ENCODE data around the gene KSR2.
"Not testable (repeated sequence)": the region's sequence is repeated elsewhere in the genome, so short reads cannot be mapped to it uniquely, and the experiment has no call there.

The KSR2 gene

GRCh38 chr12:117876436-117876816 is 92.4 kb downstream of the KSR2 start:
- WGBS (ENCODE audit: insufficient coverage, insufficient read length), result 100% methylated on average over 1 of the region's 3 CpGs
- H3K4me3 ChIP-seq (ENCODE audit: low read length), result no peak overlapping the region
- H3K27ac ChIP-seq (ENCODE audit: low read length), result no peak overlapping the region

GRCh38 chr12:117875744-117876435 is 92.9 kb downstream of the KSR2 start:
- H3K4me3 ChIP-seq (ENCODE audit: low read length), result no peak overlapping the region
- no peaks in the 10 kb centered on the region for H3K27me3 ChIP-seq (ENCODE audit: control insufficient read depth, insufficient read depth, low read length)
- no peaks in the 10 kb centered on the region for H3K4me1 ChIP-seq (ENCODE audit: control insufficient read depth, insufficient read depth, low read length)
- WGBS (ENCODE audit: insufficient coverage, insufficient read length), result no CpG with 5 or more reads among the region's 29 CpGs
- H3K36me3 ChIP-seq (ENCODE audit: control insufficient read depth, insufficient read depth, low read length), result no peaks in the 10 kb centered on the region
- DNase-seq (ENCODE audit: low read depth, low spot score), result peak; percentile 58
- no peak overlapping the region for H3K27ac ChIP-seq (ENCODE audit: low read length)
- no peaks in the 10 kb centered on the region for H3K9me3 ChIP-seq (ENCODE audit: control insufficient read depth, insufficient read depth, low read length)

More at GRCh38 chr12:117876436-117876816, 92.4 kb downstream of the KSR2 start:
- no peak for DNase-seq (ENCODE audit: low read depth, low spot score)
- Histone ChIP-seq H3K4me1 (ENCODE audit: control insufficient read depth, insufficient read depth, low read length) (no peaks in the 10 kb centered on the region), H3K36me3 (ENCODE audit: control insufficient read depth, insufficient read depth, low read length) (no peaks in the 10 kb centered on the region), H3K9me3 (ENCODE audit: control insufficient read depth, insufficient read depth, low read length) (no peaks in the 10 kb centered on the region), H3K27me3 (ENCODE audit: control insufficient read depth, insufficient read depth, low read length) (no peaks in the 10 kb centered on the region)

- no peaks in the 10 kb centered on the region for H3K4me1 ChIP-seq (ENCODE audit: control insufficient read depth, insufficient read depth, low read length)
- H3K4me3 ChIP-seq (ENCODE audit: low read length), result no peak overlapping the region
- H3K27me3 ChIP-seq (ENCODE audit: control insufficient read depth, insufficient read depth, low read length), result no peaks in the 10 kb centered on the region
- DNase-seq (ENCODE audit: low read depth, low spot score), result peak; percentile 43
- H3K36me3 ChIP-seq (ENCODE audit: control insufficient read depth, insufficient read depth, low read length), result no peaks in the 10 kb centered on the region
- H3K27ac ChIP-seq (ENCODE audit: low read length), result no peak overlapping the region
- no peaks in the 10 kb centered on the region for H3K9me3 ChIP-seq (ENCODE audit: control insufficient read depth, insufficient read depth, low read length)
- no CpG with 5 or more reads among the region's 19 CpGs for WGBS (ENCODE audit: insufficient coverage, insufficient read length)
Measured at GRCh38 chr12:117874842-117875434, 93.9 kb downstream of the KSR2 start.

- H3K9me3 ChIP-seq (ENCODE audit: control insufficient read depth, insufficient read depth, low read length); H3K36me3 ChIP-seq (ENCODE audit: control insufficient read depth, insufficient read depth, low read length); H3K4me1 ChIP-seq (ENCODE audit: control insufficient read depth, insufficient read depth, low read length); H3K27ac ChIP-seq (ENCODE audit: low read length); DNase-seq (ENCODE audit: low read depth, low spot score); H3K4me3 ChIP-seq (ENCODE audit: low read length); H3K27me3 ChIP-seq (ENCODE audit: control insufficient read depth, insufficient read depth, low read length): not testable (repeated sequence)
- WGBS (ENCODE audit: insufficient coverage, insufficient read length), result no CpG with 5 or more reads among the region's 3 CpGs
Measured at GRCh38 chr12:117874198-117874597, 94.6 kb downstream of the KSR2 start.

- WGBS (ENCODE audit: insufficient coverage, insufficient read length), result no CpG with 5 or more reads among the region's 7 CpGs
- H3K27ac ChIP-seq (ENCODE audit: low read length), result no peak overlapping the region
- no peaks in the 10 kb centered on the region for H3K27me3 ChIP-seq (ENCODE audit: control insufficient read depth, insufficient read depth, low read length)
- H3K9me3 ChIP-seq (ENCODE audit: control insufficient read depth, insufficient read depth, low read length), result no peaks in the 10 kb centered on the region
- H3K4me3 ChIP-seq (ENCODE audit: low read length), result no peak overlapping the region
- H3K36me3 ChIP-seq (ENCODE audit: control insufficient read depth, insufficient read depth, low read length), result no peaks in the 10 kb centered on the region
- H3K4me1 ChIP-seq (ENCODE audit: control insufficient read depth, insufficient read depth, low read length), result no peaks in the 10 kb centered on the region
- DNase-seq (ENCODE audit: low read depth, low spot score), result no peak
Measured at GRCh38 chr12:117872546-117873169, 96.1 kb downstream of the KSR2 start.

GRCh38 chr12:117869551-117869950 is 99.2 kb downstream of the KSR2 start:
- no peak overlapping the region for H3K27ac ChIP-seq (ENCODE audit: low read length)
- H3K4me1 ChIP-seq (ENCODE audit: control insufficient read depth, insufficient read depth, low read length), result no peaks in the 10 kb centered on the region
- H3K9me3 ChIP-seq (ENCODE audit: control insufficient read depth, insufficient read depth, low read length), result no peaks in the 10 kb centered on the region
- no peak overlapping the region for H3K4me3 ChIP-seq (ENCODE audit: low read length)
- H3K27me3 ChIP-seq (ENCODE audit: control insufficient read depth, insufficient read depth, low read length), result no peaks in the 10 kb centered on the region
- no peak for DNase-seq (ENCODE audit: low read depth, low spot score)
- no CpG with 5 or more reads among the region's 8 CpGs for WGBS (ENCODE audit: insufficient coverage, insufficient read length)
- no peaks in the 10 kb centered on the region for H3K36me3 ChIP-seq (ENCODE audit: control insufficient read depth, insufficient read depth, low read length)

- Histone ChIP-seq H3K4me3 (ENCODE audit: low read length) (no peak overlapping the region), H3K4me1 (ENCODE audit: control insufficient read depth, insufficient read depth, low read length) (no peaks in the 10 kb centered on the region), H3K36me3 (ENCODE audit: control insufficient read depth, insufficient read depth, low read length) (no peaks in the 10 kb centered on the region), H3K9me3 (ENCODE audit: control insufficient read depth, insufficient read depth, low read length) (no peaks in the 10 kb centered on the region), H3K27me3 (ENCODE audit: control insufficient read depth, insufficient read depth, low read length) (no peaks in the 10 kb centered on the region), H3K27ac (ENCODE audit: low read length) (no peak overlapping the region)
- DNase-seq (ENCODE audit: low read depth, low spot score), result no peak
- WGBS (ENCODE audit: insufficient coverage, insufficient read length), result no CpG with 5 or more reads among the region's 5 CpGs
Measured at GRCh38 chr12:117867348-117867747, 101.4 kb downstream of the KSR2 start.

GRCh38 chr12:117865505-117865904 is 103.3 kb downstream of the KSR2 start:
- no peak overlapping the region for H3K27ac ChIP-seq (ENCODE audit: low read length)
- H3K36me3 ChIP-seq (ENCODE audit: control insufficient read depth, insufficient read depth, low read length), result no peaks in the 10 kb centered on the region
- no peaks in the 10 kb centered on the region for H3K27me3 ChIP-seq (ENCODE audit: control insufficient read depth, insufficient read depth, low read length)
- no peak overlapping the region for H3K4me3 ChIP-seq (ENCODE audit: low read length)
- no peaks in the 10 kb centered on the region for H3K4me1 ChIP-seq (ENCODE audit: control insufficient read depth, insufficient read depth, low read length)
- DNase-seq (ENCODE audit: low read depth, low spot score), result no peak
- H3K9me3 ChIP-seq (ENCODE audit: control insufficient read depth, insufficient read depth, low read length), result no peaks in the 10 kb centered on the region
- no CpG with 5 or more reads among the region's 3 CpGs for WGBS (ENCODE audit: insufficient coverage, insufficient read length)

GRCh38 chr12:117863002-117863709 is 105.6 kb downstream of the KSR2 start:
- Histone ChIP-seq H3K36me3 (ENCODE audit: control insufficient read depth, insufficient read depth, low read length) (no peaks in the 10 kb centered on the region), H3K27ac (ENCODE audit: low read length) (no peak overlapping the region), H3K27me3 (ENCODE audit: control insufficient read depth, insufficient read depth, low read length) (no peaks in the 10 kb centered on the region), H3K9me3 (ENCODE audit: control insufficient read depth, insufficient read depth, low read length) (no peaks in the 10 kb centered on the region), H3K4me3 (ENCODE audit: low read length) (no peak overlapping the region), H3K4me1 (ENCODE audit: control insufficient read depth, insufficient read depth, low read length) (no peaks in the 10 kb centered on the region)
- WGBS (ENCODE audit: insufficient coverage, insufficient read length), result no CpG with 5 or more reads among the region's 10 CpGs
- DNase-seq (ENCODE audit: low read depth, low spot score), result no peak

- no peaks in the 10 kb centered on the region for H3K36me3 ChIP-seq (ENCODE audit: control insufficient read depth, insufficient read depth, low read length)
- no peaks in the 10 kb centered on the region for H3K27me3 ChIP-seq (ENCODE audit: control insufficient read depth, insufficient read depth, low read length)
- no peak overlapping the region for H3K27ac ChIP-seq (ENCODE audit: low read length)
- DNase-seq (ENCODE audit: low read depth, low spot score), result no peak
- no peaks in the 10 kb centered on the region for H3K4me1 ChIP-seq (ENCODE audit: control insufficient read depth, insufficient read depth, low read length)
- H3K9me3 ChIP-seq (ENCODE audit: control insufficient read depth, insufficient read depth, low read length), result no peaks in the 10 kb centered on the region
- H3K4me3 ChIP-seq (ENCODE audit: low read length), result no peak overlapping the region
Measured at GRCh38 chr12:117861691-117862090, 107.1 kb downstream of the KSR2 start.

Data from iPS DF 6.9 (cell line).